Activated gamma-delta T cell treated with Interleukin-2 at 50 U/mL for 16 hours (primary cell): ENCODE measurements around the gene OAF.
"Not testable (repeated sequence)": the region's sequence is repeated elsewhere in the genome, so short reads cannot be mapped to it uniquely, and the experiment has no call there.

Source experiments
- DNase-seq: peaks from one replicate; pipeline ENCODE4 v3.0.0-alpha.2; 2020

Gene OAF

GRCh38 chr11:120273956-120274355 lies 63.1 kb downstream of the OAF start:
- DNase-seq = not testable (repeated sequence)

- no peak for DNase-seq
These were observed 68.7 kb downstream of the OAF start for GRCh38 chr11:120279502-120279901.
